ENCODE data around the gene SLC35G6.
A peak's percentile ranks its signal among the peaks of the same experiment; 100 is the strongest.
"Not testable (repeated sequence)": the region's sequence is repeated elsewhere in the genome, so short reads cannot be mapped to it uniquely, and the experiment has no call there.

The SLC35G6 gene

GRCh38 chr17:7460850-7461660 lies 20.2 kb upstream of the SLC35G6 start:
- no peak for DNase-seq (ENCODE audit: low spot score)

- no peak for DNase-seq (ENCODE audit: low spot score)
Observed at GRCh38 chr17:7462474-7463371, 18.5 kb upstream of the SLC35G6 start.

- DNase-seq (ENCODE audit: low spot score), result no peak
Observed at GRCh38 chr17:7463372-7463846, 17.8 kb upstream of the SLC35G6 start.

GRCh38 chr17:7464081-7464480 lies 17.2 kb upstream of the SLC35G6 start:
- no peak for DNase-seq (ENCODE audit: low spot score)

- no peak for DNase-seq (ENCODE audit: low spot score)
Observed at GRCh38 chr17:7465597-7466275, 15.5 kb upstream of the SLC35G6 start.

- DNase-seq (ENCODE audit: low spot score), result no peak
Observed at GRCh38 chr17:7466318-7466638, 15.0 kb upstream of the SLC35G6 start.

GRCh38 chr17:7466639-7467341 lies 14.5 kb upstream of the SLC35G6 start:
- no peak for DNase-seq (ENCODE audit: low spot score)

- DNase-seq (ENCODE audit: low spot score), result no peak
Observed at GRCh38 chr17:7467498-7467897, 13.7 kb upstream of the SLC35G6 start.

GRCh38 chr17:7468290-7468689 lies 13.0 kb upstream of the SLC35G6 start:
- DNase-seq (ENCODE audit: low spot score), result no peak

GRCh38 chr17:7468804-7469389 lies 12.3 kb upstream of the SLC35G6 start:
- no peak for DNase-seq (ENCODE audit: low spot score)

- DNase-seq (ENCODE audit: low spot score), result not testable (repeated sequence)
Observed at GRCh38 chr17:7469843-7470242, 11.4 kb upstream of the SLC35G6 start.

- not testable (repeated sequence) for DNase-seq (ENCODE audit: low spot score)
Observed at GRCh38 chr17:7470457-7470973, 10.7 kb upstream of the SLC35G6 start.

- DNase-seq (ENCODE audit: low spot score), result no peak
Observed at GRCh38 chr17:7471729-7472128, 9.5 kb upstream of the SLC35G6 start.

GRCh38 chr17:7474767-7475166 lies 6.5 kb upstream of the SLC35G6 start:
- DNase-seq (ENCODE audit: low spot score), result not testable (repeated sequence)

- no peak for DNase-seq (ENCODE audit: low spot score)
Observed at GRCh38 chr17:7475764-7476422, 5.4 kb upstream of the SLC35G6 start.

- DNase-seq (ENCODE audit: low spot score), result no peak
Observed at GRCh38 chr17:7476494-7476893, 4.8 kb upstream of the SLC35G6 start.

- no peak for DNase-seq (ENCODE audit: low spot score)
Observed at GRCh38 chr17:7476951-7477350, 4.3 kb upstream of the SLC35G6 start.

- DNase-seq (ENCODE audit: low spot score), result peak; percentile 60
Observed at GRCh38 chr17:7477392-7478275, 3.6 kb upstream of the SLC35G6 start.
